ENCODE measurements around the gene STMP1. TPM values are rescaled to one million over a fixed set of nuclear protein-coding genes. Genes with fewer than 3 reads are reported as not detected.

STMP1 gene
- total and polyA plus RNA-seq, 2 experiments from 2014 or later: 23.0 to 78.4 TPM

GRCh38 chr7:135715673-135716072 is 53.4 kb downstream of the STMP1 start:
- Histone ChIP-seq H3K79me2 (replicated peaks; ENCODE audit: insufficient read depth) (no peaks in the 10 kb centered on the region), H3K4me1 (ENCODE audit: insufficient read depth) (peaks cover 13% of the 10 kb centered on the region), H3K36me3 (ENCODE audit: insufficient read depth) (no peaks in the 10 kb centered on the region), H2AFZ (no peak overlapping the region), H3K4me3 (no peak overlapping the region), H4K20me1 (replicated peaks; ENCODE audit: insufficient read depth) (no peaks in the 10 kb centered on the region), H3K9me2 (ENCODE audit: insufficient read depth) (no peaks in the 10 kb centered on the region), H3F3A (replicated peaks; ENCODE audit: low read depth) (0 out of 2 replicates have a peak, but pooled peaks cover 6% of the 10 kb centered on the region), H3K27me3 (ENCODE audit: insufficient read depth) (no peaks in the 10 kb centered on the region), H3K4me2 (no peak overlapping the region), H3K27ac (ENCODE audit: low read depth) (no peak overlapping the region)
- DNase-seq (ENCODE audit: low spot score) (no peak), ATAC-seq (no peak)
- no peak overlapping the region for H3K4me3 Mint-ChIP-seq
- H3K4me1 Mint-ChIP-seq: peaks cover 12% of the 10 kb centered on the region
- H3K27ac Mint-ChIP-seq: no peak overlapping the region
- H3K36me3 Mint-ChIP-seq (ENCODE audit: low read depth): no peaks in the 10 kb centered on the region
- H3K9me3 Mint-ChIP-seq: no peaks in the 10 kb centered on the region
- no peak for TF ChIP-seq ZNF331 (CRISPR knock-in tag; IDR thresholded peaks at IDR 0.05; ENCODE audit: low read depth)
- TF ChIP-seq, protein P1, sequence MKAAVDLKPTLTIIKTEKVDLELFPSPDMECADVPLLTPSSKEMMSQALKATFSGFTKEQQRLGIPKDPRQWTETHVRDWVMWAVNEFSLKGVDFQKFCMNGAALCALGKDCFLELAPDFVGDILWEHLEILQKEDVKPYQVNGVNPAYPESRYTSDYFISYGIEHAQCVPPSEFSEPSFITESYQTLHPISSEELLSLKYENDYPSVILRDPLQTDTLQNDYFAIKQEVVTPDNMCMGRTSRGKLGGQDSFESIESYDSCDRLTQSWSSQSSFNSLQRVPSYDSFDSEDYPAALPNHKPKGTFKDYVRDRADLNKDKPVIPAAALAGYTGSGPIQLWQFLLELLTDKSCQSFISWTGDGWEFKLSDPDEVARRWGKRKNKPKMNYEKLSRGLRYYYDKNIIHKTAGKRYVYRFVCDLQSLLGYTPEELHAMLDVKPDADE (IDR thresholded peaks at IDR 0.05): no peak
- no peak for TF ChIP-seq STAT1 (IDR thresholded peaks at IDR 0.05; ENCODE audit: unreplicated experiment)
- no peak for TF ChIP-seq EZH2 (IDR thresholded peaks at IDR 0.05; ENCODE audit: low read depth, unreplicated experiment)
- no peak for TF ChIP-seq ZNF114 (CRISPR knock-in tag; IDR thresholded peaks at IDR 0.05)
- TF ChIP-seq, protein P2, sequence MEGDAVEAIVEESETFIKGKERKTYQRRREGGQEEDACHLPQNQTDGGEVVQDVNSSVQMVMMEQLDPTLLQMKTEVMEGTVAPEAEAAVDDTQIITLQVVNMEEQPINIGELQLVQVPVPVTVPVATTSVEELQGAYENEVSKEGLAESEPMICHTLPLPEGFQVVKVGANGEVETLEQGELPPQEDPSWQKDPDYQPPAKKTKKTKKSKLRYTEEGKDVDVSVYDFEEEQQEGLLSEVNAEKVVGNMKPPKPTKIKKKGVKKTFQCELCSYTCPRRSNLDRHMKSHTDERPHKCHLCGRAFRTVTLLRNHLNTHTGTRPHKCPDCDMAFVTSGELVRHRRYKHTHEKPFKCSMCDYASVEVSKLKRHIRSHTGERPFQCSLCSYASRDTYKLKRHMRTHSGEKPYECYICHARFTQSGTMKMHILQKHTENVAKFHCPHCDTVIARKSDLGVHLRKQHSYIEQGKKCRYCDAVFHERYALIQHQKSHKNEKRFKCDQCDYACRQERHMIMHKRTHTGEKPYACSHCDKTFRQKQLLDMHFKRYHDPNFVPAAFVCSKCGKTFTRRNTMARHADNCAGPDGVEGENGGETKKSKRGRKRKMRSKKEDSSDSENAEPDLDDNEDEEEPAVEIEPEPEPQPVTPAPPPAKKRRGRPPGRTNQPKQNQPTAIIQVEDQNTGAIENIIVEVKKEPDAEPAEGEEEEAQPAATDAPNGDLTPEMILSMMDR (conservative IDR thresholded peaks at IDR 0.05; ENCODE audit: low read depth in 2 of 2): no peak
- TF ChIP-seq, protein P3, sequence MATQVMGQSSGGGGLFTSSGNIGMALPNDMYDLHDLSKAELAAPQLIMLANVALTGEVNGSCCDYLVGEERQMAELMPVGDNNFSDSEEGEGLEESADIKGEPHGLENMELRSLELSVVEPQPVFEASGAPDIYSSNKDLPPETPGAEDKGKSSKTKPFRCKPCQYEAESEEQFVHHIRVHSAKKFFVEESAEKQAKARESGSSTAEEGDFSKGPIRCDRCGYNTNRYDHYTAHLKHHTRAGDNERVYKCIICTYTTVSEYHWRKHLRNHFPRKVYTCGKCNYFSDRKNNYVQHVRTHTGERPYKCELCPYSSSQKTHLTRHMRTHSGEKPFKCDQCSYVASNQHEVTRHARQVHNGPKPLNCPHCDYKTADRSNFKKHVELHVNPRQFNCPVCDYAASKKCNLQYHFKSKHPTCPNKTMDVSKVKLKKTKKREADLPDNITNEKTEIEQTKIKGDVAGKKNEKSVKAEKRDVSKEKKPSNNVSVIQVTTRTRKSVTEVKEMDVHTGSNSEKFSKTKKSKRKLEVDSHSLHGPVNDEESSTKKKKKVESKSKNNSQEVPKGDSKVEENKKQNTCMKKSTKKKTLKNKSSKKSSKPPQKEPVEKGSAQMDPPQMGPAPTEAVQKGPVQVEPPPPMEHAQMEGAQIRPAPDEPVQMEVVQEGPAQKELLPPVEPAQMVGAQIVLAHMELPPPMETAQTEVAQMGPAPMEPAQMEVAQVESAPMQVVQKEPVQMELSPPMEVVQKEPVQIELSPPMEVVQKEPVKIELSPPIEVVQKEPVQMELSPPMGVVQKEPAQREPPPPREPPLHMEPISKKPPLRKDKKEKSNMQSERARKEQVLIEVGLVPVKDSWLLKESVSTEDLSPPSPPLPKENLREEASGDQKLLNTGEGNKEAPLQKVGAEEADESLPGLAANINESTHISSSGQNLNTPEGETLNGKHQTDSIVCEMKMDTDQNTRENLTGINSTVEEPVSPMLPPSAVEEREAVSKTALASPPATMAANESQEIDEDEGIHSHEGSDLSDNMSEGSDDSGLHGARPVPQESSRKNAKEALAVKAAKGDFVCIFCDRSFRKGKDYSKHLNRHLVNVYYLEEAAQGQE (IDR thresholded peaks at IDR 0.05; ENCODE audit: unreplicated experiment): no peak
- TF ChIP-seq EZH2phosphoT487 (IDR thresholded peaks at IDR 0.05; ENCODE audit: unreplicated experiment): no peak
- H3K27me3 Mint-ChIP-seq (ENCODE audit: insufficient read depth, low read depth, poor library complexity): no peaks in the 10 kb centered on the region

DNA sequence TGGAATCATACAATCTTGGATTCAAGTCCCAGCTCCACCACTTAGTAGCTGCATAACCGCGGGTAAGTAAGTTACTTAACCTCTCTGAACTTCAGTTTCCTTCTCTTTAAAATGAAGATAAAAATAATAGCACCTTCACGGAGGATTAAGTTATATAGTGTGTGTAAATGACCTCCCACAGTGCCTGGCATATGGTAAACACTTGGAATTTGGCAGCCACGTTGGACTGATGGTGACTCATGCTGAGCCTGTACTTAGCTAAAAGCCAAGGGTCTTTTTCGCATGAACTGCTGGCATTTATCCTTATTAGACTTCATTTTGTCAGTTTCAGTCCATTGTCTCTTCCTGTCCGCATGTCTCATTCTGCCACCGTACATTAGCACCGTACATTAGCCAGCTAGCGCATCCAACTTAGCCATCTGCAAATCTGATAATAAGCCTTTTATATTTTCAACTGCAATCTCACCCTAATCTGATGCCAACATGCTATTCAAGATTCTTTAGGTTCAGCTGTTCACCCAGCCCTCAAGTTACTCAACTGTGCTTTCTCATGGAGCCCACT is 54.4 kb downstream of the STMP1 start:
- Mint-ChIP-seq H3K27ac (no peak overlapping the region), H3K4me1 (peaks cover 9% of the 10 kb centered on the region), H3K27me3 (ENCODE audit: insufficient read depth, low read depth, poor library complexity) (no peaks in the 10 kb centered on the region), H3K36me3 (ENCODE audit: low read depth) (no peaks in the 10 kb centered on the region), H3K9me3 (no peaks in the 10 kb centered on the region), H3K4me3 (no peak overlapping the region)
- 0 out of 2 replicates have a peak, but pooled peaks cover 3% of the 10 kb centered on the region for H3F3A ChIP-seq (replicated peaks; ENCODE audit: low read depth)
- no peak overlapping the region for H2AFZ ChIP-seq
- no peaks in the 10 kb centered on the region for H3K27me3 ChIP-seq (ENCODE audit: insufficient read depth)
- ATAC-seq: no peak
- no peak overlapping the region for H3K27ac ChIP-seq (ENCODE audit: low read depth)
- no peak for TF ChIP-seq NANOG (IDR thresholded peaks at IDR 0.05; ENCODE audit: borderline replicate concordance)
- TF ChIP-seq EZH2 (IDR thresholded peaks at IDR 0.05; ENCODE audit: low read depth, unreplicated experiment): no peak
- no peak for TF ChIP-seq STAT1 (IDR thresholded peaks at IDR 0.05; ENCODE audit: unreplicated experiment)
- TF ChIP-seq, protein P3 (IDR thresholded peaks at IDR 0.05; ENCODE audit: unreplicated experiment): no peak
- TF ChIP-seq JUNB (IDR thresholded peaks at IDR 0.05; ENCODE audit: unreplicated experiment): no peak
- TF ChIP-seq ZNF114 (CRISPR knock-in tag; IDR thresholded peaks at IDR 0.05): no peak
- no peaks in the 10 kb centered on the region for H3K9me2 ChIP-seq (ENCODE audit: insufficient read depth)
- H3K36me3 ChIP-seq (ENCODE audit: insufficient read depth): no peaks in the 10 kb centered on the region
- no peak overlapping the region for H3K4me2 ChIP-seq
- H3K4me3 ChIP-seq: no peak overlapping the region
- DNase-seq (ENCODE audit: low spot score): no peak
- peaks cover 7% of the 10 kb centered on the region; the same call in 1 of the 2 replicates for H3K4me1 ChIP-seq (ENCODE audit: insufficient read depth)
- H4K20me1 ChIP-seq (replicated peaks; ENCODE audit: insufficient read depth): no peaks in the 10 kb centered on the region
- H3K79me2 ChIP-seq (replicated peaks; ENCODE audit: insufficient read depth): no peaks in the 10 kb centered on the region
